ENCODE results near the gene PHF12. TPM values are rescaled to one million over a fixed set of nuclear protein-coding genes. Genes with fewer than 3 reads are reported as not detected.

PHF12 gene
- total and polyA plus RNA-seq, 2 experiments from 2014 or later: 19.7 to 41.0 TPM

GRCh38 chr17:28900986-28901726, 50.2 kb downstream of the PHF12 start:
- Histone ChIP-seq H3K4me1 (ENCODE audit: insufficient read depth) (peaks cover 28% of the 10 kb centered on the region), H3K4me3 (peak overlapping the region; percentile 92), H3K79me2 (replicated peaks; ENCODE audit: insufficient read depth) (peaks cover 24% of the 10 kb centered on the region), H3K36me3 (ENCODE audit: insufficient read depth) (no peaks in the 10 kb centered on the region; the same call in 1 of the 2 replicates), H2AFZ (no peak overlapping the region), H3K27ac (ENCODE audit: low read depth) (no peak overlapping the region), H4K20me1 (replicated peaks; ENCODE audit: insufficient read depth) (peaks cover 11% of the 10 kb centered on the region), H3F3A (replicated peaks; ENCODE audit: low read depth) (peaks cover 51% of the 10 kb centered on the region), H3K4me2 (peak overlapping the region; percentile 92), H3K9me2 (ENCODE audit: insufficient read depth) (no peaks in the 10 kb centered on the region), H3K27me3 (ENCODE audit: insufficient read depth) (no peaks in the 10 kb centered on the region)
- DNase-seq (ENCODE audit: low spot score) (no peak), ATAC-seq (no peak)
- Mint-ChIP-seq H3K4me3 (peak overlapping the region; percentile 82), H3K27ac (no peak overlapping the region), H3K9me3 (no peaks in the 10 kb centered on the region; the same call in 1 of the 3 replicates), H3K27me3 (ENCODE audit: insufficient read depth, low read depth, poor library complexity) (peaks cover 31% of the 10 kb centered on the region), H3K36me3 (ENCODE audit: low read depth) (peaks cover 29% of the 10 kb centered on the region), H3K4me1 (peaks cover 45% of the 10 kb centered on the region)
- TF ChIP-seq ZNF462 (CRISPR knock-in tag; IDR thresholded peaks at IDR 0.05) (no peak), ZNF114 (CRISPR knock-in tag; IDR thresholded peaks at IDR 0.05) (no peak), JUNB (IDR thresholded peaks at IDR 0.05; ENCODE audit: unreplicated experiment) (no peak), EZH2phosphoT487 (IDR thresholded peaks at IDR 0.05; ENCODE audit: unreplicated experiment) (no peak), CREB1 (CRISPR knock-in tag; IDR thresholded peaks at IDR 0.05; ENCODE audit: low read depth) (no peak), ETS1 (IDR thresholded peaks at IDR 0.05) (no peak), NANOG (IDR thresholded peaks at IDR 0.05; ENCODE audit: borderline replicate concordance) (no peak), ZNF331 (CRISPR knock-in tag; IDR thresholded peaks at IDR 0.05; ENCODE audit: low read depth) (no peak), POLR2AphosphoS5 (IDR thresholded peaks at IDR 0.05; ENCODE audit: low read depth) (no peak), STAT1 (IDR thresholded peaks at IDR 0.05; ENCODE audit: unreplicated experiment) (no peak), EZH2 (IDR thresholded peaks at IDR 0.05; ENCODE audit: low read depth, unreplicated experiment) (no peak), REST (IDR thresholded peaks at IDR 0.05; ENCODE audit: unreplicated experiment) (no peak), CTCF (conservative IDR thresholded peaks at IDR 0.05; ENCODE audit: low read depth in 2 of 2) (no peak)

All from GM23338 (cell line).